Fibroblast of lung (primary cell): Measurements from ENCODE around the gene GRM8. TPM values are rescaled to one million over a fixed set of nuclear protein-coding genes. Genes with fewer than 3 reads are reported as not detected.

Experiments used
- DNase-seq, 2 donors: peaks; one replicate each; pipeline versions ENCODE4 v3.0.0 to v3.0.0-alpha.2; 2010; ENCODE audit warnings: low read depth in 2 of 2
- H2AFZ ChIP-seq: 2 replicates; pipeline ENCODE4 v1.5.1; 2012; ENCODE audit warnings: low read length, control low read depth, inconsistent platforms
- H3K27ac ChIP-seq: 2 replicates; pipeline ENCODE4 v1.5.1; 2011; ENCODE audit warnings: low read length, control low read depth; ENCODE audit not compliant: insufficient read depth
- H3K27me3 ChIP-seq: 2 replicates; pipeline ENCODE4 v1.5.1; 2011; ENCODE audit warnings: mild to moderate bottlenecking, low read length; ENCODE audit not compliant: control insufficient read depth, insufficient read depth
- H3K36me3 ChIP-seq: 2 replicates; pipeline ENCODE4 v1.5.1; 2011; ENCODE audit warnings: low read length; ENCODE audit not compliant: control insufficient read depth, insufficient read depth
- H3K4me1 ChIP-seq: 2 replicates; pipeline ENCODE4 v1.5.1; 2011; ENCODE audit warnings: low read length; ENCODE audit not compliant: control insufficient read depth, insufficient read depth; ENCODE audit errors: extremely low read depth
- H3K4me2 ChIP-seq: 2 replicates; pipeline ENCODE4 v1.5.1; 2011; ENCODE audit warnings: low read length, control low read depth; ENCODE audit not compliant: insufficient read depth; ENCODE audit errors: extremely low read depth
- H3K4me3 ChIP-seq, 4 experiments: fragments of 200-600 bp in 1 of 4; sonication (generic) in 1 of 4; replicated peaks in 1 of 4; 2 replicates each; pipeline ENCODE4 v1.5.1; 2011 to 2016; ENCODE audit warnings: low read length in 4 of 4, low read depth in 3 of 4, mild to moderate bottlenecking in 3 of 4, control low read depth in 2 of 4, inconsistent platforms in 1 of 4, mixed read lengths in 1 of 4; ENCODE audit not compliant: insufficient read depth in 1 of 4; ENCODE audit errors: control extremely low read depth in 1 of 4
- H3K79me2 ChIP-seq: 2 replicates; pipeline ENCODE4 v1.5.1; 2012; ENCODE audit warnings: mild to moderate bottlenecking, low read length, inconsistent platforms; ENCODE audit not compliant: control insufficient read depth, insufficient read depth
- H3K9ac ChIP-seq: 2 replicates; pipeline ENCODE4 v1.5.1; 2011; ENCODE audit warnings: mild to moderate bottlenecking, low read length, control low read depth; ENCODE audit not compliant: insufficient read depth
- H3K9me3 ChIP-seq: 2 replicates; pipeline ENCODE4 v1.5.1; 2012; ENCODE audit warnings: low read depth, low read length; ENCODE audit not compliant: control insufficient read depth, insufficient read depth
- H4K20me1 ChIP-seq: 2 replicates; pipeline ENCODE4 v1.5.1; 2011; ENCODE audit warnings: low read length; ENCODE audit not compliant: control insufficient read depth, insufficient read depth; ENCODE audit errors: extremely low read depth
- CTCF ChIP-seq, 2 donors: IDR thresholded peaks in 1 of 2; conservative IDR thresholded peaks in 1 of 2; 1 replicate in 1 of 2; 2 replicates in 1 of 2; pipeline ENCODE4 v1.5.1; 2011 to 2012; ENCODE audit warnings: low read length in 2 of 2, control low read depth in 1 of 2, inconsistent platforms in 1 of 2, low read depth in 1 of 2, mild to moderate bottlenecking in 1 of 2
- EZH2 ChIP-seq: IDR thresholded peaks from 2 replicates; pipeline ENCODE4 v1.5.1; 2012; ENCODE audit warnings: low read length, control low read depth, mild to moderate bottlenecking; ENCODE audit errors: missing control alignments
- polyA plus RNA-seq, 2 donors: library from polyadenylated mRNA; depleted of rRNA in 1 of 2; stranded (reverse) in 1 of 2; unstranded in 1 of 2; fragments of >200 nt; gene quantifications; 2 replicates each; pipeline ENCODE4 v1.2.1, GENCODE V29; 2011 to 2012; ENCODE audit warnings: missing spikeins in 1 of 2
- total RNA-seq: library from RNA; depleted of rRNA; stranded (reverse); fragments of >200 nt; gene quantifications from 2 replicates; pipeline ENCODE4 v1.2.1, GENCODE V29; 2014

The GRM8 gene
- total and polyA plus RNA-seq, 2 donors (not counting 1 experiment from before 2014, with no cell fraction given), result not detected

DNA sequence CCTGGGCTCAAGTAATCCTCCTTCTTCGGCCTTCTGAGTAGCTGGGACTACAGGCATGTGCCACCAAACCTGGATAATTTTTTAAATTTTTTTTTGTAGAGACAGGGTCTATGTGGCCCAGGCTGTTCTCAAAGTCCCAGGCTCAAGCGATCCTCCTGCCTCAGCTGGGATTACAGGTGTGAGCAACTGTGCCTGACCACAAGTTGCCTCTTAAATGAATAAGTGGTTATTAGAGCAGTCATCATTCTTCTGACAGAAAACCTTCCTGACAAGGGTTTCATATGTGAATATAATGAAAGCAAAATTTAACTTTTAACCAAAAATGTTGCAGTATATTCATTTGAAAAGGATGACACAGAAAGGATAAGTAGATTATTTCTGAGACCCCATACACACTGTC lies 532.5 kb downstream of the GRM8 start:
- DNase-seq, result no peak

DNA sequence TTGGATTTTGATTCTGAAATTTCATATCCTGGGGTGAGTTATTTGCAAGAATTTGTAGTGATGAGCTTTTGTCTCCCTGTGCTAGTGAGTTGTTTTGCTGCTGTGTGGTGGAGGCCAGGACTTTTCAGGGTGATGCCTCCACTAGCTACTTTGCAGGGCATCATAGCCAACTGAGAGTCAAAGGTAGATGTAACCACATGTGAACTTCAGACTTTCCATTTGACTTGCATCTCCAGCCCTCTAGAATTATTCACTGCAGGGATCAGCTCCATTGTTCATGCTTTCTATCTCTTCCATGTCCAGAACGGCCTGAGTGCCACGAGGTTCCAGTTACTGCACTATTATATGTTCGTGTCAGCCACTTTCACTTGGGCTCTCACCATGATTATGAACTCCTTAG lies 534.3 kb downstream of the GRM8 start:
- no peak overlapping the region for H3K27ac ChIP-seq
- no peak for TF ChIP-seq CTCF (conservative IDR thresholded peaks at IDR 0.05 in 1 of 2, IDR thresholded peaks at IDR 0.05 in 1 of 2; ENCODE audit: low read depth in 1 of 2, low read length in 2 of 2)
- no peak for TF ChIP-seq EZH2
- H3K27me3 ChIP-seq, result no peaks in the 10 kb centered on the region
- no peaks in the 10 kb centered on the region for H4K20me1 ChIP-seq
- H2AFZ ChIP-seq, result no peak overlapping the region
- no peak overlapping the region for H3K9ac ChIP-seq
- no peaks in the 10 kb centered on the region for H3K79me2 ChIP-seq
- no peak for DNase-seq
- H3K4me2 ChIP-seq, result no peak overlapping the region
- no peaks in the 10 kb centered on the region for H3K9me3 ChIP-seq
- H3K4me3 ChIP-seq, result no peak overlapping the region
- H3K4me1 ChIP-seq, result no peaks in the 10 kb centered on the region
- H3K36me3 ChIP-seq, result no peaks in the 10 kb centered on the region

More for the DNA sequence above, 532.5 kb downstream of the GRM8 start:
- TF ChIP-seq EZH2, result no peak
- no peak for TF ChIP-seq CTCF (conservative IDR thresholded peaks at IDR 0.05 in 1 of 2, IDR thresholded peaks at IDR 0.05 in 1 of 2; ENCODE audit: low read depth in 1 of 2, low read length in 2 of 2)
- no peaks in the 10 kb centered on the region for H3K4me1 ChIP-seq
- no peaks in the 10 kb centered on the region for H3K9me3 ChIP-seq
- H3K4me2 ChIP-seq, result no peak overlapping the region
- no peak overlapping the region for H2AFZ ChIP-seq
- no peak overlapping the region for H3K9ac ChIP-seq
- no peak overlapping the region for H3K27ac ChIP-seq
- H3K79me2 ChIP-seq, result no peaks in the 10 kb centered on the region
- no peaks in the 10 kb centered on the region for H3K27me3 ChIP-seq
- no peaks in the 10 kb centered on the region for H3K36me3 ChIP-seq
- H4K20me1 ChIP-seq, result no peaks in the 10 kb centered on the region
- no peak overlapping the region for H3K4me3 ChIP-seq

- H3K4me1 ChIP-seq, result no peaks in the 10 kb centered on the region
These were observed 536.4 kb downstream of the GRM8 start for GRCh38 chr7:126716321-126716720.

More at GRCh38 chr7:126716321-126716720, 536.4 kb downstream of the GRM8 start:
- H2AFZ ChIP-seq, result no peak overlapping the region
- no peaks in the 10 kb centered on the region for H3K9me3 ChIP-seq
- H3K4me2 ChIP-seq, result no peak overlapping the region
- H3K4me3 ChIP-seq, result no peak overlapping the region
- H3K27me3 ChIP-seq, result no peaks in the 10 kb centered on the region
- DNase-seq, result peak in 1 of 2 donors; percentile 15
- H3K9ac ChIP-seq, result no peak overlapping the region
- no peaks in the 10 kb centered on the region for H4K20me1 ChIP-seq
- H3K36me3 ChIP-seq, result no peaks in the 10 kb centered on the region
- H3K79me2 ChIP-seq, result no peaks in the 10 kb centered on the region
- H3K27ac ChIP-seq, result no peak overlapping the region
- TF ChIP-seq EZH2 (no peak), CTCF (conservative IDR thresholded peaks at IDR 0.05 in 1 of 2, IDR thresholded peaks at IDR 0.05 in 1 of 2; ENCODE audit: low read depth in 1 of 2, low read length in 2 of 2) (no peak)
